Stimulated activated effector memory CD8-positive, alpha-beta T cell treated with anti-CD3 and anti-CD28 coated beads, Interleukin-12 subunit alpha, Interleukin-12 subunit beta, amount 100 ng/mL, for 72 hours (primary cell): ENCODE data around the gene BPIFB2.
"Not testable (repeated sequence)": the region's sequence is repeated elsewhere in the genome, so short reads cannot be mapped to it uniquely, and the experiment has no call there.

Experiments
- ATAC-seq: fragments of 150-1000 bp; cut with Tn5 transposase; 2 replicates; pipeline ENCODE4 v1.10.0; 2021
- DNase-seq, 2 donors: peaks; one replicate each; pipeline ENCODE4 v3.0.0; 2021 to 2022; ENCODE audit warnings: low spot score in 2 of 2
- H3K27ac Mint-ChIP-seq: one replicate; pipeline ENCODE4 v1.8.0; 2022; ENCODE audit warnings: mild to moderate bottlenecking, mixed read lengths
- H3K36me3 Mint-ChIP-seq: one replicate; pipeline ENCODE4 v1.8.0; 2022; ENCODE audit warnings: mild to moderate bottlenecking, mixed read lengths
- H3K4me1 Mint-ChIP-seq: one replicate; pipeline ENCODE4 v1.8.0; 2022; ENCODE audit warnings: mixed read lengths
- H3K4me3 Mint-ChIP-seq: one replicate; pipeline ENCODE4 v1.8.0; 2022; ENCODE audit warnings: mild to moderate bottlenecking, mixed read lengths
- H3K9me3 Mint-ChIP-seq: one replicate; pipeline ENCODE4 v1.8.0; 2022; ENCODE audit warnings: mixed read lengths

BPIFB2 gene, protein sequence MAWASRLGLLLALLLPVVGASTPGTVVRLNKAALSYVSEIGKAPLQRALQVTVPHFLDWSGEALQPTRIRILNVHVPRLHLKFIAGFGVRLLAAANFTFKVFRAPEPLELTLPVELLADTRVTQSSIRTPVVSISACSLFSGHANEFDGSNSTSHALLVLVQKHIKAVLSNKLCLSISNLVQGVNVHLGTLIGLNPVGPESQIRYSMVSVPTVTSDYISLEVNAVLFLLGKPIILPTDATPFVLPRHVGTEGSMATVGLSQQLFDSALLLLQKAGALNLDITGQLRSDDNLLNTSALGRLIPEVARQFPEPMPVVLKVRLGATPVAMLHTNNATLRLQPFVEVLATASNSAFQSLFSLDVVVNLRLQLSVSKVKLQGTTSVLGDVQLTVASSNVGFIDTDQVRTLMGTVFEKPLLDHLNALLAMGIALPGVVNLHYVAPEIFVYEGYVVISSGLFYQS

DNA sequence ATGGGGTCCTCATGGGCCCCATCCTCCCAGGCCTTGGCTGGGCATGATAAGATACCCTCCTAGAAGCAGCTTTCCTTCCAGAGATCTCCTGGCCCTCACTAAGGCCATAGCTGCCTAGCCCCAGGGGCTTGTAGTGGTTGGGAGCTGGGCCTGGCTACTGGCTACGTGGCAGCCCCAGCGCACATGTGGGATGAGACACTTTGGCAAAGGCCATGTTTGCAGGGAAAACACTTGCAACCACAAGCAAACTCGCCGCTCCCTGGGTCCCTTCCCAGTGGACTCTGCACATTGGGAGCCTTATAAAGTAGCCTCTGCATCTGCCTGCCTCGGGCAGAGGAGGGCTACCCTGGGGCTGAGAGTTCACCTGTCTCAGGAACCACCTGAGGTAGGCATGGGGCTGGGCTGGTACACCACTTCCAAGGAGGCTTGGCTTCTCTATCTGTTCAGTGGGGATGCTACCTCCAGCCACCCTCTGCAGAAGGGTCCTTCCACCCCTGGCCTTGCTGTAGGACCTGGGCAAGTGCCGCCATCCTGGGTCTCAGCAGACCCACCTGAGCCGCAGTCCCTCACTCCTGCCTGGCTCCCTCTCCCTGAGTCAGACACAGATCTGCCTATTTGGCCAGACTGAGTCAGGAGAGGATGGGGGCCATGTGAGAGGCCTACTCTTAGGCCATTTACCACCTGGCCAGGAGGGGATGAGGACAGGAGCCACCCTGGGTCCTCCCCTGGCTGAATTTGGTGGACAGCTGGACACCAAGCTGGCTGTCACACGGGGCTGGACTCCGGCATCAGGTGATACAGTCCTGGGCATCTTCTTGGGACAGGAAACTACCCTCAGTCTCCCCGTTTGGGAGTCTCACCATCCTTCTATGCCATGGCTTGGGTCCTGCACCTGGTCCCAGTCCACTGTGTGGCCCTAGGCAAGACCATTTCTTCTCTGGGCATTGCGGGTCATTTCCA lies at the start of gene BPIFB2:
Gene BPIFB2 (plus strand): TSS at position 329 of the 960 bp plus-strand sequence. CDS start 871 bp downstream, outside the sequence.
- H3K9me3 Mint-ChIP-seq, result peaks cover 4% of the 10 kb centered on the region
- ATAC-seq (no peak), DNase-seq (no peak)
- peaks cover 5% of the 10 kb centered on the region for H3K4me1 Mint-ChIP-seq
- H3K36me3 Mint-ChIP-seq, result no peaks in the 10 kb centered on the region
- no peak within 1 kb of the TSS for H3K4me3 Mint-ChIP-seq
- H3K27ac Mint-ChIP-seq, result no peak within 1 kb of the TSS

DNA sequence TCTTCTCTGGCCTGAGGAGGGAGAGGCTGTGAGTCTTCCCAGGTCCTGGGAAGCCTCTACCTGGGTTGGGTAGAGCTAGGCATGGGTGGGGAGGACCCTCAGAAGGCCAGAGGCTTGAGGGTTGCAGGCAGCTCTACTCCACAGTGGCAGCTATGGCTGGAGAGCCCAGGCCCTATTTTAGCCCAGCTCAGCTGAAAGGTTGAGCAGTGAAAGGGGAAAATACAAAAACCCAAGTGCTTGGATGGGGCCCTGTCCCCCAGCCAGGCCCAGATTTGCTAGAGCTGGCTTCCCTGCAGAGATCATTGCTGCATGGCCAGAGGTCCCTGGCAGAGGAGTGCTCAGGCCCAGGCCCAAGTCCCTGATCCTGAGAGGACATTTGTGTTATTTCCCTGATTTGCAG lies 48.9 kb upstream of the BPIFB2 start:
- Mint-ChIP-seq H3K4me1 (peaks cover 26% of the 10 kb centered on the region), H3K27ac (peak overlapping the region; percentile 9), H3K9me3 (peaks cover 18% of the 10 kb centered on the region), H3K36me3 (no peaks in the 10 kb centered on the region), H3K4me3 (no peak overlapping the region)
- ATAC-seq, result no peak
- no peak for DNase-seq

DNA sequence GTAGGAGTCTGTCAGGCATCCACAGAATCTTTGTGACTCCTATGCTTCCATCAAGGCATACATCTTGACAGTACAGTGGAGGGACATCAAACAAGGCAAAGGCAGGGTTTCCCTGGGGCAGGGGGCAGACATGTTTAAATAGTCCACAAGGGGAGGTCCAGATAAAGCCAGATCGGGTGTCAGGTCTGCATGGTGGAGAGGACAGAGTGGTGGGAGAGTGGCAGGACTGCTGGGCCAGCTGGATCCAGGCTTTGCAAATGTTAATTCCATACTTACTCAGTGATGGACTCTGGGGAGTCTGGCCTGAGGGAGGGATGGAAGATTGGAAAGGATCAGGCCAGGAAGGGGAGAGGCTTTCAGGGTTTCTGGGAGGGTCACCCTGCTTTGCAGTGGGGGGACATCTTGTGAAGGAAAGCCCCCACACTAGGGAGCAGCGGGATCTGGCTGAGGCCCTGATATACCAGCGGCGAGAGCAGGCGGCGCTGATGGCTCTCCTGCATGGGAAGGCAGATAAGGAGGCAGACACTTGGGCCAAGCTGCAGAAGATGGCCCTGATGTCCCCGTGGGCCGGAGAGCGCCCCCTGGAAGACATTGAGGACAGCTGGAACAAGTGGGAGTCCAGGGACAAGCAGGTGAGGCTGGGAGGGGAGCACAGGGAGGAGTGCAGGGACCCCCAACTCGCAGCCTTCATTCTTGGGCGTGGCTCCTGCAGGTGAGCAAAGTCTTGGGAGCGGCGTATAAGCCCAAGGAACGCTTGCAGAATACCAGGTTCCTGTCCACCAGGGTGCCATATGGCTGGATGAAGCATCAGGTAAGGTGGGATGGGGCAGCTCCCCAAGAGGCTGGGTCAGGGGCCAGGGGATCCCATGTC lies 47.9 kb upstream of the BPIFB2 start:
- DNase-seq, result no peak
- Mint-ChIP-seq H3K4me3 (no peak overlapping the region), H3K9me3 (peaks cover 18% of the 10 kb centered on the region), H3K4me1 (peaks cover 32% of the 10 kb centered on the region), H3K27ac (peak overlapping the region; percentile 9), H3K36me3 (no peaks in the 10 kb centered on the region)
- no peak for ATAC-seq

DNA sequence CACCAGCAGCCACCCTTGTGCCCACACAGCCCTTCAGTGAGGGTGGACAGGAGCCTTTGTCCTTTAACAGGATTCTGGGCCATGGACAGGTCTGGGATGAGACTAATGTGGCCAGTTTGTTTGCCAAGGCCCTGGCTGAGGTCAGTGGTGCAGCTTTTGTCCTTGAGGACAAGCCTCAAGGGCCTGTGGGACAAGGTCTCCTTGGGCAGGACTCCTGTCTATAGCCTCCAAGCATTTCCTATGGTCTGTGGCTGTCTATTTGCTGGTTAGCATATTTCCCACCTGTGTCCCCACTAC lies 47.3 kb upstream of the BPIFB2 start:
- peaks cover 35% of the 10 kb centered on the region for H3K4me1 Mint-ChIP-seq
- no peaks in the 10 kb centered on the region for H3K36me3 Mint-ChIP-seq
- no peak for ATAC-seq
- peaks cover 18% of the 10 kb centered on the region for H3K9me3 Mint-ChIP-seq
- no peak overlapping the region for H3K27ac Mint-ChIP-seq
- H3K4me3 Mint-ChIP-seq, result no peak overlapping the region
- DNase-seq, result no peak

DNA sequence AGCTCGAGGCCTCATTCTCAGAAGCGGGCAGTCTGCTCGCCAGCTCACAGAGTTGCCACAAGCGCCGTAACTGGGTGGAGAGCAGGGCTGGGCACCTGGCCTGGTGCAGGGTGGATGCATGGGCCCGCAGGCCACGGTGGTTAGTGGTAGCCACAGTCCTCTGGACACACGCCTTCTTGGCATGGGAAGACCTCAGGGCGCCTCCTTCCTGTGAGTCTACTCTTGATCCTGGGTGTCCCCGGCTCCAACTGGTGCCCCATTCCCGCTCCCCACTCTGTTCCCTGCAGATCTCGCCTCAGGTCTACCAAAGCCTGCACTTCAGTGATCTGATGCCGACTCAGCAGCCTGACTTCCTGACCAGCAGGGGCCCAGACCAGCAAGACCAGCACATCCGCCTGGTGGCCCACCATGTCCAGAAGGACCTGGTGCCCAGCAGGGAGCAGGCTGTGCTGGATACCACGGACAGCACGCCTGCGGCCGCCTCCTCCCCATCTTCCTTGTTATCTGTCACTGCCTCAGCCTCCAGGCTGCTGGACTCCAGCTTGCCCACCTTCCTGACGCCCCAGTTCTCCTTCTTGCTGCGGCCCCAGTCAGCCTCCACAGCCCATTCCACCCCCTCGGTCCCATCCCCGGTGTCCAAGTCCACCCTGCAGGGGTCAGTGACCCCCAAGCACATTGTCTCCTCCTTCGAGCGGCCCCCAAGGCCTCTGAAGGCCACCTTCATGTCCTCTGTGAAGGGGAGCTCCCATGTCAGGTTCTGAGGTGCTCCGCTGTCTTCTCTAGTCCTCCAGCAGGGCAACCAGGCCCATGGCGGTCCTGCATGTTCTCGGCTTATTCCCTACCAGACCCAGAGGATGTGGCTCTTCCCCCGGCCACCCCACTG lies 46.4 kb upstream of the BPIFB2 start:
- peak in 1 of 2 donors; percentile 41 for DNase-seq
- Mint-ChIP-seq H3K36me3 (no peaks in the 10 kb centered on the region), H3K9me3 (peaks cover 15% of the 10 kb centered on the region), H3K4me3 (no peak overlapping the region), H3K27ac (peak overlapping the region; percentile 43), H3K4me1 (peaks cover 44% of the 10 kb centered on the region)
- ATAC-seq, result no peak

DNA sequence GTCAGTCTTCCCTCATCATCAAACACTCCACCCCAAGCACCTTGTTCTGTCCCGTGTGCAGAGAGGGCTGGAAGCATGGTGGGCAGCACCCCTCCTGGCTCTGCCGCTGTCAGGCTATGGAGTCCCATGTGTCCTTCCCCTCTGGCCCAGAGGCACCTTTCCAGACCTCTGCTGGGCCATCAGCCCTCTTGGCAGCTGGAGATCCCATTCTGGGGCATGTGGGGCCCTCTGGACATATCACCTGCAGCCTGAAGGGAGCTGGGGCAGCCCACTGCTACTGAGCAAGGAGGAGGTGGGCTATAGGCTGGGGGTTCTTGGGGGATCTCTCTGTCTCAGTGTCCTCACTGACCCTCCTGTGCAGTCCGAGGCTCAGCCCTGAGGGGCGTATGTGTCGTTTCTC lies 45.5 kb upstream of the BPIFB2 start:
- Mint-ChIP-seq H3K27ac (peak overlapping the region; percentile 43), H3K4me3 (no peak overlapping the region), H3K4me1 (peaks cover 54% of the 10 kb centered on the region), H3K36me3 (no peaks in the 10 kb centered on the region), H3K9me3 (peaks cover 9% of the 10 kb centered on the region)
- DNase-seq (peak in 1 of 2 donors; percentile 48), ATAC-seq (no peak)

DNA sequence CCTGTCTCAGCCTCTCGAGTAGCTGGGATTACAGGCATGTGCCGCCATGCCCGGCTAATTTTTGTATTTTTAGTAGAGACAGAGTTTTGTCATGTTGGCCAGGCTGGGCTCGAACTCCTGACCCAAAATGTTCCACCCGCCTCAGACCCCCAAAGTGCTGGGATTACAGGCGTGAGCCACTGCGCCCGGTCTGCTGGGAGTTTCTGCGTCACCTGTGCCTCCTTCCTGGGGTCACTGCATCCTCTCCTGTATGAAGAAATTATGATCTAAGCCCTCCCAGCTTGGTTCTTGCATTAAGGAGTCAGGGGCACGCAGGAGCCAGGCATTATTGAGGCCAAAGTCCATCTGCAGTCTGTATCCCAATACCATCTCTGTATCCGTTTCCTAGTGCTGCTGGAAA lies 44.9 kb upstream of the BPIFB2 start:
- peaks cover 60% of the 10 kb centered on the region for H3K4me1 Mint-ChIP-seq
- ATAC-seq, H3K9me3 Mint-ChIP-seq, H3K36me3 Mint-ChIP-seq, H3K27ac Mint-ChIP-seq, H3K4me3 Mint-ChIP-seq: not testable (repeated sequence)
- peak in 1 of 2 donors; percentile 42 for DNase-seq

DNA sequence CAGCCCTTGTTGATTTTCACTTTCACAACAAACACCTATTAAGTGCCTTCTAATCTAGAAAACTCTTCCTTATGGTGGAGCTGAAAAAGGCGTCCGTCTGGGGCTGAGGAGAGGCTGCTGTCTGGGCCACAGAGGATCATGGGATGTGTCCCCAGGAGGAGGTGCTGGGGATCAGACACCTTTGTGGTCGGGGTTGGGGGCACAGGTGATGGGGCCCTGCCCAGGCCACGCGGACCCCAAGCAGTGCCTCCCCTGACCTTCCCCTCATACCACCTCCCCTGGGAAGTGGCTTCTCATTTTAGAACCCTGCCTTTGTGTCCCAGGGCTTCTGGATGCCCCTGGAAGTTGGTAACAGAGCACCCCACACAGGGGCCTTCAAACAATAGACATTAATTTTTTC lies 44.3 kb upstream of the BPIFB2 start:
- H3K9me3 Mint-ChIP-seq, result no peaks in the 10 kb centered on the region
- H3K4me1 Mint-ChIP-seq, result peaks cover 65% of the 10 kb centered on the region
- peak in 1 of 2 donors; percentile 43 for DNase-seq
- peaks cover 6% of the 10 kb centered on the region for H3K36me3 Mint-ChIP-seq
- H3K4me3 Mint-ChIP-seq, result no peak overlapping the region
- H3K27ac Mint-ChIP-seq, result peak overlapping the region; percentile 38
- ATAC-seq, result no peak

DNA sequence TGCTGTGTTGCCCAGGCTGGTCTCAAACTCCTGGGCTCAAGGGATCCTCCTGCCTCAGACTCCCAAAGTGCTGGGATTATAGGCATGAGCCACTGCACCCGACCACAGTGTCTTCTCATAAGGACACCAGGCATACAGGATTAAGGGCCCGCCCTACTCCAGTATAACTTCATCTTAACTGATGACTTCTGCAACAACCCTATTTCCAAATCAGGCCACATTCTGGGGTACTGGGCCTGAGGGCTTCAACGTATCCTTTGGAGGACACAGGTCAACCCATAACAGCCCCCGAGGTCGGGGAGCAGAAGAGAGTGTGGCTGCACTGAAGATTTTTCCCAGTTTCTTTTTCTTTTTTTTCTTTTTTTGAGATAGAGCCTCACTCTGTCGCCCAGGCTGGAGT lies 42.9 kb upstream of the BPIFB2 start:
- no peak for DNase-seq
- H3K4me3 Mint-ChIP-seq, result no peak overlapping the region

DNA sequence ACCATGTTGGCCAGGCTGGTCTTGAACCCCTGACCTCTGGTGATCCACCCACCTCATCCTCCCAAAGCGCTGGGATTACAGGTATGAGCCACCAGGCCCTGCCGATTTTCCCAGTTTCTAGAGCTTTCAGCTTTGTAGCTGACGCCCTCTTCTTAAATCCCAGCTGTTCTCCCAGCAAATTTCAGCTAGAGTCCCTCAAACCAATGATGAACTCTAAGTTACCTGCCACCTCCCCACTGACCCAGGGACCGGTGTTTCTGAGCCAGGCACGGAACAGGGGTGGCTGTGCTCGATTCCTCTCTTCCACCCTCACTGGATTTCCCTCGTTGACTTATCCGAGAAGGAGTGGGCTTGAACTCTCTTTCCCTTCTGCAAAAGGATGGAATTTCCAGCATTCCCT lies 42.4 kb upstream of the BPIFB2 start:
- DNase-seq (peak in 1 of 2 donors; percentile 46), ATAC-seq (no peak)
- no peak overlapping the region for H3K4me3 Mint-ChIP-seq
- peaks cover 77% of the 10 kb centered on the region for H3K4me1 Mint-ChIP-seq
- no peaks in the 10 kb centered on the region for H3K9me3 Mint-ChIP-seq
- peak overlapping the region; percentile 61 for H3K27ac Mint-ChIP-seq
- peaks cover 7% of the 10 kb centered on the region for H3K36me3 Mint-ChIP-seq

More for the DNA sequence above, 42.9 kb upstream of the BPIFB2 start:
- H3K27ac Mint-ChIP-seq, result no peak overlapping the region
- no peaks in the 10 kb centered on the region for H3K9me3 Mint-ChIP-seq
- H3K36me3 Mint-ChIP-seq, result peaks cover 7% of the 10 kb centered on the region
- H3K4me1 Mint-ChIP-seq, result peaks cover 72% of the 10 kb centered on the region
- ATAC-seq, result no peak

DNA sequence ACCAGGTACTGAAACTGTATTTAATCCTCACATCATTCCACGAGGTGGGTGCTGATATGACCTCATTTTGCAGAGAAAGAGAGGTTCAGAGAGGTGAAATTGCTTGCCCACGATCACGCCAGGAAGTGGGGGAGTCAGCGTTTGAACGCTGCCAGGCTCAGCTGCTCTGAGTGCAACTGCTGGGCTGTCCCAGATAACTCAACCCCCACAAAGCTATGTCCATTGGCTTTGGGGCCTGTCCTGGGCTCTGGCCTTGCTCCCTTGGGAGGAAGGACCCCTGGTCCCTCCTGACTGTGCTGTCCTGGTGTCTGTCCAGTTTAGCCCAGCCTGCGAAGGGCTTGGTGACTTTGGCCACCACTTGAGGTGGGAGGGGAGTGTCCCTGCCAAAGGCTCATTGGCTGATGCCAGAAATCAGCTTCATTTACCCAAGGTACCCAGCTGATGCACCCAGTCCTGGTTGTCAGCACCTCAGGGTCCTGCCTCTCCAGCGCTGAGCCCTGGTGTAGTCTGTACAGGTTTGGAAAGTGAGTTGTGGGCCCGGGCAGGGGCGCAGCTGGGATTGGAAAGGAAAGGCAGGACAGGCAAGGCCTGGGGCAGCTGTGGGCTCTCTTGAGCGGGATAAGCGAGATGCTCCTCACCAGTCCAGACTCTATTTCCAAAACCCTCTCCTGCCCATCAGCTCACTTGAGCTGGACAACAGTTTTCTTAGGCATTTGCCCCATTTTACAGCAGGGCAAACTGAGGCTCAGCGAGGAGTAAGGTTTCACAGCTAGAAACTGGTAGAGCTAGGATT lies 41.7 kb upstream of the BPIFB2 start:
- peak; percentile 48 for ATAC-seq
- peak overlapping the region; percentile 61 for H3K27ac Mint-ChIP-seq
- peaks cover 80% of the 10 kb centered on the region for H3K4me1 Mint-ChIP-seq
- no peaks in the 10 kb centered on the region for H3K9me3 Mint-ChIP-seq
- H3K4me3 Mint-ChIP-seq, result no peak overlapping the region
- peak; percentile 1 to 51 for DNase-seq
- peaks cover 7% of the 10 kb centered on the region for H3K36me3 Mint-ChIP-seq

DNA sequence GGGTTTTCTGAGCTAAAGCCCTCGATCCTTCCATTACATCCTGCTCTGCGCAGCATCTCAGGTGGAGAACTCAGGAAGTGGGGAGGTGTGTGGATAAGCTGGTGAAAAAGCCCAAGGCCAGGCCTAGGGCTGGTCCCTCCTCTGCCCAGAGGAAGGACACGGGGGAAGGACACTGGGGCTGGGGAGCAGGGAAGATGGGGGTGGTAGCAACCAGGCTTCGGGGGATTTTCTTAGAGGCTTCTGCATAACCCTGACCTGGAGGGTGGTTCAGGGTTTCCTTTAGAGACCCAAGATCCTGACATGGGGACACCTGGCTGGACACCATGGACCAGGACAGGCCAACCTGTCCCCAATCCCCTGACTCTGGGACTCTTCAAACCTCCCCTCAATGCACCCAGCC lies 41.1 kb upstream of the BPIFB2 start:
- H3K36me3 Mint-ChIP-seq, result peaks cover 7% of the 10 kb centered on the region
- H3K4me3 Mint-ChIP-seq, result peak overlapping the region; percentile 53
- DNase-seq (peak in 1 of 2 donors; percentile 1), ATAC-seq (no peak)
- no peak overlapping the region for H3K27ac Mint-ChIP-seq
- peaks cover 76% of the 10 kb centered on the region for H3K4me1 Mint-ChIP-seq
- no peaks in the 10 kb centered on the region for H3K9me3 Mint-ChIP-seq
